ENCODE measurements around the gene ELFN2. TPM values are rescaled to one million over a fixed set of nuclear protein-coding genes. Genes with fewer than 3 reads are reported as not detected.

The ELFN2 gene
- total RNA-seq, 6 experiments from 2014 or later = 1.2 to 5.8 (median 1.4) TPM

GRCh38 chr22:37445501-37445900 is 18.2 kb upstream of the ELFN2 start:
- no peak overlapping the region for H3K4me3 Mint-ChIP-seq
- peaks cover 14% of the 10 kb centered on the region for H3K4me1 Mint-ChIP-seq (ENCODE audit: low read depth)
- TF ChIP-seq, protein P1, sequence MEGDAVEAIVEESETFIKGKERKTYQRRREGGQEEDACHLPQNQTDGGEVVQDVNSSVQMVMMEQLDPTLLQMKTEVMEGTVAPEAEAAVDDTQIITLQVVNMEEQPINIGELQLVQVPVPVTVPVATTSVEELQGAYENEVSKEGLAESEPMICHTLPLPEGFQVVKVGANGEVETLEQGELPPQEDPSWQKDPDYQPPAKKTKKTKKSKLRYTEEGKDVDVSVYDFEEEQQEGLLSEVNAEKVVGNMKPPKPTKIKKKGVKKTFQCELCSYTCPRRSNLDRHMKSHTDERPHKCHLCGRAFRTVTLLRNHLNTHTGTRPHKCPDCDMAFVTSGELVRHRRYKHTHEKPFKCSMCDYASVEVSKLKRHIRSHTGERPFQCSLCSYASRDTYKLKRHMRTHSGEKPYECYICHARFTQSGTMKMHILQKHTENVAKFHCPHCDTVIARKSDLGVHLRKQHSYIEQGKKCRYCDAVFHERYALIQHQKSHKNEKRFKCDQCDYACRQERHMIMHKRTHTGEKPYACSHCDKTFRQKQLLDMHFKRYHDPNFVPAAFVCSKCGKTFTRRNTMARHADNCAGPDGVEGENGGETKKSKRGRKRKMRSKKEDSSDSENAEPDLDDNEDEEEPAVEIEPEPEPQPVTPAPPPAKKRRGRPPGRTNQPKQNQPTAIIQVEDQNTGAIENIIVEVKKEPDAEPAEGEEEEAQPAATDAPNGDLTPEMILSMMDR (IDR thresholded peaks at IDR 0.05) = no peak
- peaks cover 10% of the 10 kb centered on the region for H3K27me3 Mint-ChIP-seq (ENCODE audit: insufficient read depth)
- DNase-seq = no peak
- H3K27ac Mint-ChIP-seq = no peak overlapping the region
- peaks cover 10% of the 10 kb centered on the region for H3K9me3 Mint-ChIP-seq
- peaks cover 19% of the 10 kb centered on the region for H3K36me3 Mint-ChIP-seq (ENCODE audit: low read depth)

GRCh38 chr22:37443977-37444376 is 16.7 kb upstream of the ELFN2 start:
- H3K9me3 Mint-ChIP-seq = peaks cover 23% of the 10 kb centered on the region
- no peak overlapping the region for H3K27ac Mint-ChIP-seq
- no peak for DNase-seq
- H3K4me3 Mint-ChIP-seq = no peak overlapping the region
- peaks cover 14% of the 10 kb centered on the region for H3K4me1 Mint-ChIP-seq (ENCODE audit: low read depth)
- H3K27me3 Mint-ChIP-seq (ENCODE audit: insufficient read depth) = peaks cover 14% of the 10 kb centered on the region
- H3K36me3 Mint-ChIP-seq (ENCODE audit: low read depth) = peaks cover 29% of the 10 kb centered on the region
- TF ChIP-seq, protein P1 (IDR thresholded peaks at IDR 0.05) = no peak

GRCh38 chr22:37443086-37443485 is 15.8 kb upstream of the ELFN2 start:
- no peak overlapping the region for H3K4me3 Mint-ChIP-seq

GRCh38 chr22:37442537-37442936 is 15.3 kb upstream of the ELFN2 start:
- peaks cover 14% of the 10 kb centered on the region for H3K4me1 Mint-ChIP-seq (ENCODE audit: low read depth)
- peaks cover 24% of the 10 kb centered on the region for H3K9me3 Mint-ChIP-seq
- no peak overlapping the region for H3K27ac Mint-ChIP-seq
- H3K27me3 Mint-ChIP-seq (ENCODE audit: insufficient read depth) = peaks cover 13% of the 10 kb centered on the region
- peaks cover 30% of the 10 kb centered on the region for H3K36me3 Mint-ChIP-seq (ENCODE audit: low read depth)
- peak; percentile 28 for DNase-seq
- TF ChIP-seq, protein P1 (IDR thresholded peaks at IDR 0.05) = no peak
- no peak overlapping the region; the same call in 1 of the 2 replicates for H3K4me3 Mint-ChIP-seq

More at GRCh38 chr22:37443086-37443485, 15.8 kb upstream of the ELFN2 start:
- no peak for DNase-seq
- peaks cover 14% of the 10 kb centered on the region for H3K27me3 Mint-ChIP-seq (ENCODE audit: insufficient read depth)
- H3K36me3 Mint-ChIP-seq (ENCODE audit: low read depth) = peaks cover 30% of the 10 kb centered on the region
- H3K9me3 Mint-ChIP-seq = peaks cover 24% of the 10 kb centered on the region
- TF ChIP-seq, protein P1 (IDR thresholded peaks at IDR 0.05) = no peak
- H3K27ac Mint-ChIP-seq = no peak overlapping the region
- H3K4me1 Mint-ChIP-seq (ENCODE audit: low read depth) = peaks cover 14% of the 10 kb centered on the region

- H3K27me3 Mint-ChIP-seq (ENCODE audit: insufficient read depth) = peaks cover 16% of the 10 kb centered on the region
- TF ChIP-seq, protein P1 (IDR thresholded peaks at IDR 0.05) = no peak
- peaks cover 30% of the 10 kb centered on the region for H3K36me3 Mint-ChIP-seq (ENCODE audit: low read depth)
- peaks cover 10% of the 10 kb centered on the region for H3K4me1 Mint-ChIP-seq (ENCODE audit: low read depth)
- no peak for DNase-seq
- peaks cover 24% of the 10 kb centered on the region for H3K9me3 Mint-ChIP-seq
- no peak overlapping the region for H3K27ac Mint-ChIP-seq
- H3K4me3 Mint-ChIP-seq = no peak overlapping the region
These were observed 14.9 kb upstream of the ELFN2 start for GRCh38 chr22:37442135-37442534.

- Mint-ChIP-seq H3K9me3 (peaks cover 24% of the 10 kb centered on the region), H3K4me1 (ENCODE audit: low read depth) (peaks cover 9% of the 10 kb centered on the region; the same call in 1 of the 2 replicates), H3K36me3 (ENCODE audit: low read depth) (peaks cover 30% of the 10 kb centered on the region), H3K27ac (no peak overlapping the region), H3K27me3 (ENCODE audit: insufficient read depth) (peaks cover 18% of the 10 kb centered on the region), H3K4me3 (no peak overlapping the region)
- TF ChIP-seq, protein P1 (IDR thresholded peaks at IDR 0.05) = no peak
- no peak for DNase-seq
These were observed 13.6 kb upstream of the ELFN2 start for GRCh38 chr22:37440875-37441274.
